ENCODE measurements around the gene MACROH2A1.

The MACROH2A1 gene

GRCh38 chr5:135382981-135383380 lies 16.1 kb downstream of the MACROH2A1 start:
- H3K27ac ChIP-seq (replicated peaks), result no peak overlapping the region
- no peak overlapping the region for H3K4me3 ChIP-seq (replicated peaks; ENCODE audit: insufficient read depth, low read length)
- DNase-seq (ENCODE audit: low read depth in 1 of 2, low spot score in 1 of 2), result no peak
- TF ChIP-seq, protein P1, sequence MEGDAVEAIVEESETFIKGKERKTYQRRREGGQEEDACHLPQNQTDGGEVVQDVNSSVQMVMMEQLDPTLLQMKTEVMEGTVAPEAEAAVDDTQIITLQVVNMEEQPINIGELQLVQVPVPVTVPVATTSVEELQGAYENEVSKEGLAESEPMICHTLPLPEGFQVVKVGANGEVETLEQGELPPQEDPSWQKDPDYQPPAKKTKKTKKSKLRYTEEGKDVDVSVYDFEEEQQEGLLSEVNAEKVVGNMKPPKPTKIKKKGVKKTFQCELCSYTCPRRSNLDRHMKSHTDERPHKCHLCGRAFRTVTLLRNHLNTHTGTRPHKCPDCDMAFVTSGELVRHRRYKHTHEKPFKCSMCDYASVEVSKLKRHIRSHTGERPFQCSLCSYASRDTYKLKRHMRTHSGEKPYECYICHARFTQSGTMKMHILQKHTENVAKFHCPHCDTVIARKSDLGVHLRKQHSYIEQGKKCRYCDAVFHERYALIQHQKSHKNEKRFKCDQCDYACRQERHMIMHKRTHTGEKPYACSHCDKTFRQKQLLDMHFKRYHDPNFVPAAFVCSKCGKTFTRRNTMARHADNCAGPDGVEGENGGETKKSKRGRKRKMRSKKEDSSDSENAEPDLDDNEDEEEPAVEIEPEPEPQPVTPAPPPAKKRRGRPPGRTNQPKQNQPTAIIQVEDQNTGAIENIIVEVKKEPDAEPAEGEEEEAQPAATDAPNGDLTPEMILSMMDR (IDR thresholded peaks at IDR 0.05; ENCODE audit: insufficient read depth, low read length), result no peak
- no peaks in the 10 kb centered on the region for H3K27me3 ChIP-seq (ENCODE audit: insufficient read depth, poor library complexity, severe bottlenecking)

DNA sequence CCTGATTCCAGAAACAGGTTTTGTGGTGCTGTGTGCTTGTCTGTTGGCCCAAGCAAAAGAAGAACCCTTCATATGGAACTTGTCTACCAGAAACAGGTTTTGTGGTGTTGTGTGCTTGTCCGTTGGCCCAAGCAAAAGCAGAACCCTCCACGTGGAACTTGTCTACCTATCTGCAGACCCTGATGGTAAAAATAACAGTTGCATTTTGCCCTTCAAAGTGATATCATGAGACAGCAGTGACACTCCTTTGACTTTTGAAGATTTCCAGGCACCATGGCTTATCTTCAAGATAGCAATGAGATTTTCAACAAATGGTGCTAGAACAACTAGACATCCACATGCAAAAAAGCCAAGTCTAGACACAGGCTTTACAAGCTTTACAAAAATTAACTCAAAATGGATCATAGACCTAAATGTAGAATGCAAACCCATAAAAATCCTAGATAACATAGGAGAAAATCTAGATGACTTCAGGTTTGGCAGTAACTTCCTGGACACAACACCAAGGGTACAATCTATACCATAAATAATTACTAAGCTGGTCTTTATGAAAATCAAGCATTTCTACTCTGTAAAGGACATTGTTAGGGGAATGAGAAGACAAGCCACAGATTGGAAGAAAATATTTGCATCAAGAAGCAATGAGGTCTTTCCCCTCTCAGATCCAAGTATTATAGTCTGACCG lies 16.8 kb downstream of the MACROH2A1 start:
- Histone ChIP-seq H3K27ac (replicated peaks) (no peak overlapping the region), H3K27me3 (ENCODE audit: insufficient read depth, poor library complexity, severe bottlenecking) (no peaks in the 10 kb centered on the region), H3K4me3 (replicated peaks; ENCODE audit: insufficient read depth, low read length) (no peak overlapping the region)
- TF ChIP-seq SPI1 (IDR thresholded peaks at IDR 0.05; ENCODE audit: borderline replicate concordance, low read depth) (no peak), REST (IDR thresholded peaks at IDR 0.05; ENCODE audit: insufficient replicate concordance, low read depth) (no peak), POLR2AphosphoS5 (IDR thresholded peaks at IDR 0.05; ENCODE audit: low read depth) (no peak), GABPA (IDR thresholded peaks at IDR 0.05; ENCODE audit: low read depth) (no peak)
- TF ChIP-seq, protein P1 (IDR thresholded peaks at IDR 0.05; ENCODE audit: insufficient read depth, low read length), result no peak
- no peak for DNase-seq (ENCODE audit: low read depth in 1 of 2, low spot score in 1 of 2)

- no peak overlapping the region for H3K4me3 ChIP-seq (replicated peaks; ENCODE audit: insufficient read depth, low read length)
- no peak overlapping the region for H3K27ac ChIP-seq (replicated peaks)
- TF ChIP-seq POLR2AphosphoS5 (IDR thresholded peaks at IDR 0.05; ENCODE audit: low read depth), result no peak
- no peak for TF ChIP-seq SPI1 (IDR thresholded peaks at IDR 0.05; ENCODE audit: borderline replicate concordance, low read depth)
- no peak for TF ChIP-seq REST (IDR thresholded peaks at IDR 0.05; ENCODE audit: insufficient replicate concordance, low read depth)
- TF ChIP-seq, protein P1 (IDR thresholded peaks at IDR 0.05; ENCODE audit: insufficient read depth, low read length), result no peak
- TF ChIP-seq GABPA (IDR thresholded peaks at IDR 0.05; ENCODE audit: low read depth), result no peak
- no peak for DNase-seq (ENCODE audit: low read depth in 1 of 2, low spot score in 1 of 2)
- no peaks in the 10 kb centered on the region for H3K27me3 ChIP-seq (ENCODE audit: insufficient read depth, poor library complexity, severe bottlenecking)
These were observed 19.9 kb downstream of the MACROH2A1 start for GRCh38 chr5:135379046-135379654.
